T-helper 1 cell (primary cell): ENCODE measurements around the gene DPYD.
A peak's percentile ranks its signal among the peaks of the same experiment; 100 is the strongest.
"Not testable (repeated sequence)": the region's sequence is repeated elsewhere in the genome, so short reads cannot be mapped to it uniquely, and the experiment has no call there.

Experiments
- DNase-seq, 5 donors: peaks; one replicate each; pipeline ENCODE4 v3.0.0-alpha.2; 2012 to 2020

Gene DPYD

DNA sequence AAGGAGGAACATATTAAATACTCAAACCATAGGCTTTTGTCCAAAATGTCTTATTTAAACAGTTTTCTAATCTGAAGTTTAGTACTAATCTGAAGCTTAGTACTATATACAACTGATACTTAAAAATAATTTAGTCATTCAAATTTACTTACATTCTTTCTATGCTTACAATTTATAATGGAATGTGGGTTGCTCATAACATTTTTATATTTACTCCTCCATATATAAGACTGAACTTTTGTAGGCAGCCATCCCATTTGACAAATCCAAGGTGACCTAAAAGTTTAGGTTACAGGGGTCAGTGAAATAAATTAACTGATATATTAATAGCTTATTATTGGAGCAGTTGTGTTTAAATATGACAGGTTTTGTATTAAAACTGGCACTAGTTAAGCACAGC, 570.6 kb downstream of the DPYD start:
- no peak for DNase-seq

- not testable (repeated sequence) for DNase-seq
Measured at GRCh38 chr1:97349794-97350193, 571.0 kb downstream of the DPYD start.

GRCh38 chr1:97348599-97349265, 572.1 kb downstream of the DPYD start:
- no peak for DNase-seq

- no peak for DNase-seq
Measured at GRCh38 chr1:97340951-97341350, 579.9 kb downstream of the DPYD start.

DNA sequence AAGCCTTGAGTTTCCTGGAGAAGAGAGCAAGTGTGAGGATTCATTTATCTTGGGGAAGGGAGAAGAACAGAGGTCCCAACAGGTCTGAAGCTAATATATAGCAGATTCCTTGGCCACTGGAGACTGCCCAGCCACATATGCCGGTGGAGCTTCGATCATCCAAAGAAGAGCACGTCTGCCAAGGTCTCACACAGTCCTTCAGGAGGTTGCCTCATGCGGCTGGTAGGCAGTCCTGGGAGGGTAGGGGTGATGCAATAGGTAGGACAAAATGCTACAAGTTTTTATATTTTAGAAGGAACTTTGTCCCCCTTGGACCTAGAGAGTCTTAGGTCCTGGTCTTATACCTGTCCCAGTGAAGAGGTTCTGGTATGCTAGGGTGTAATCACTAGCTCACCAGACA, 582.5 kb downstream of the DPYD start:
- no peak for DNase-seq

GRCh38 chr1:97337250-97338030, 583.4 kb downstream of the DPYD start:
- no peak for DNase-seq

GRCh38 chr1:97334454-97334853, 586.4 kb downstream of the DPYD start:
- DNase-seq: no peak

DNA sequence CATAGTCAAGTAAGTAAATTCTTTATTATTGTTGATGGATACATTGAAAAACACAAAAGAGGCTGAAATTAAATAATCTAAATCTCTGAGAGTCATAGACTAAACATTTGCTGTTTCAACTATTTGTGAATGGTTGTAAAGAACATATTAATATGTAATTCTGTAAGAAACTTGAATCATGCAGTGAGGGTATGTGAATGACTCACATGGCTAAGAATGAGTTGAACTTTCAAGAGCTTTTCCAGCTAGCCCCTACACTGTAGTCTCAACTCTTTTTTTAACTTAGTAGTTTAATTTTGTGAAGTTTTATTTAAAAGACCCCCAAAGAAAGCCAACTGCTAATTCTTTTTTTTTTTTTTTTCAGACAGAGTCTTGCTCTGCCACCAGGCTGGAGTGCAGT, 588.1 kb downstream of the DPYD start:
- no peak for DNase-seq

DNA sequence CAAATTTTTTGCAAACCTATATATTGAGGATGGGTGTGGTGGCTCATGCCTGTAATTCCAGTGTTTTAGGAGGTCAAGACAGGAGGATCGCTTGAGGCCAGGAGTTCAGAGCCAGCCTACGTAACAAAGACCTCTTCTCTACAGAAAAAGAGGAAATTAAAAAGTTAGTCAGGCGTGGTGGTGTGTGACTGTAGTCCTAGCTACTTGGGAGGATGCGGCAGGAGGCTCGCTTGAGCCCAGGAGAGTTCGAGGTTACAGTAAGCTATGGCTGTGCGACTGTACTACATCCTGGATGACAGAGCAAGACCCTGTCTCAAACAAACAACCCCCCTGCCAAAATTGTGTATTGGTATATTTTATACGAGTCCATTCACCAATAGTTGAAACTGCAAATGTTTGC, 589.7 kb downstream of the DPYD start:
- no peak for DNase-seq

GRCh38 chr1:97314685-97315084, 606.1 kb downstream of the DPYD start:
- DNase-seq: no peak

GRCh38 chr1:97308131-97308530, 612.7 kb downstream of the DPYD start:
- no peak for DNase-seq

DNA sequence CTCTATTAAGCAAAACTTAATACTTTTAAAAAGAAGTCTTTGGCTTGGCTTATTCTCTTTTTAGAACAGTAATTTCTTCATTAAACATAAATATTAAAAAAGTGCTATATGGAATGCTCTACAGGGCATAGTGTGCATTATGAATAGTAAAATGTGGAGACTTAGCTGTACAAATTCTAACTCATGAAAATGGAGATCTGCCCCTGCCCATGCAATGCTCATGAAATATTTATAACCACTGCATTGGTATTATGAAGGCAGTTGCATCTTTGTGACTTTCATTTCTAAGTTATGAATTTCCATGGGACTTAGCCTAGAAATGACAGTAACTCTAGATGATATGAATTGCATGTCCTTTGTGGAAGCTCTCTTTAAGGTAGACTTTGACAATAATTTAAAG, 613.3 kb downstream of the DPYD start:
- no peak for DNase-seq

- no peak for DNase-seq
Measured at GRCh38 chr1:97307151-97307550, 613.7 kb downstream of the DPYD start.

DNA sequence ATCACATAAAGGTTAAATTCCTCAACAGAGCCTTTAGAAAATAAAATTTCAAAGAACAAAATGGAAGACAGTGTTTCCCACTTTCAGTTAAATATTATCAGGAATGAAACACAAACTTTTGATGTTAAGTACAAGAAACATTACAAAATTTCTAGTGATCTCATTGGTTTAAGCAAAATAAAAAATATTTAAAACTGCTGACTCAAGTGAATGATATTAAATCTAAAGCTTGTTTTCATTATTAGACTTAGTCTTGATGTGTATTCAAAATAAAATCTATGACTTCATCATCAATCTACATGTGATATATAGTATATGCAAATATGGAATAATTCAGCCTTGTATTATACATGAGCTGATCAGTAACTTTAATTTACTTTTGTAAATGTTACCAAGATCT, 614.3 kb downstream of the DPYD start:
- no peak for DNase-seq

GRCh38 chr1:97304366-97304765, 616.5 kb downstream of the DPYD start:
- no peak for DNase-seq

GRCh38 chr1:97298966-97299365, 621.9 kb downstream of the DPYD start:
- DNase-seq: no peak

- no peak for DNase-seq
Measured at GRCh38 chr1:97297611-97298010, 623.2 kb downstream of the DPYD start.

GRCh38 chr1:97281962-97282361, 638.9 kb downstream of the DPYD start:
- DNase-seq: no peak

DNA sequence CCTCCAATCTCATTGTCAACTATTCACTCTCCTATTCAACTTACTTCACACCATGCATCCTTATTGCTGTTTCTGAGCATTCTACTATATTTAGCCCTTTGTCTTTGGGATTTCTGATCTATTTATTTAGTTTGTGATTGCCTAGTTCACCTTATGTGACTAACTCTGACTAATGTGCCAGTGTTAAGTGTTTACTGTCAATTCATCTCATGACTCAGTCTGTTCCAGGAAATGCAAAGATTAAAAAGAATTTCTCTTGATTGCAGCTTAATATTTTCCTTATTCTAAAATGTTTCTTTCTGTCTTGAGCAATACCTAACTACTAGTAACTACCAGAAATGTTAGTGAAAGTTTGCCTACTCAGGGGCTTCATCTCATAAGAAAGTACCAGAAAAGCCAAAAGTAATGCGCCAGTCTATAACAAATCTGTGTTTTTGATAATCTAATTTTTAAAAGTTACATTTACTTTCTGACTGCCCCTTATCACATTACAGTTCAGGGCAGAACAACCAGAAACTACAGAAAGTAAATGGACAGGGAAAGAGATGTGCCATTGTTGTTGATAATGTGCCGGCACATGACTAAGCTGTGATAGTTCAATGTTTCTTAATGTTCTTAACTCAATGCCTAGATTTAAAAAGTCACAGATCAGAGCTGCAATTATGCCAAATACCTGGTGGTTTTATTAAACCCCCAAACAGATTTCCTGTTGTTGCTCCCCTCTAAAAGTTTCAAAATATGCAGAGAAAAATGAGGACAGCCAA, 642.8 kb downstream of the DPYD start:
- peak in 1 of 5 donors; percentile 9 for DNase-seq

GRCh38 chr1:97271916-97272788, 648.7 kb downstream of the DPYD start:
- DNase-seq: no peak

- no peak for DNase-seq
Measured at GRCh38 chr1:97270508-97271307, 650.1 kb downstream of the DPYD start.

- no peak for DNase-seq
Measured at GRCh38 chr1:97265630-97266029, 655.2 kb downstream of the DPYD start.
